A549 (cell line): Measurements from ENCODE around the gene PGS1.

Source experiments
- CTCF ChIP-seq: fragments of >200 bp; sonication (Bioruptor Twin); formaldehyde crosslinking; IDR thresholded peaks from 3 replicates; pipeline ENCODE4 v1.5.1; 2016
- EHMT2 ChIP-seq: fragments of 200-600 bp; sonication (generic); IDR thresholded peaks from 2 replicates; pipeline ENCODE4 v1.6.1; 2016; ENCODE audit warnings: antibody characterized with exemption, low read depth, mild to moderate bottlenecking, moderate library complexity
- ELK1 ChIP-seq: fragments of 150-350 bp; IDR thresholded peaks from 2 replicates; pipeline ENCODE4 v1.6.1; 2014; ENCODE audit warnings: low read depth, mild to moderate bottlenecking, low read length
- MAZ ChIP-seq: fragments of 150-350 bp; IDR thresholded peaks from 2 replicates; pipeline ENCODE4 v1.6.1; 2014; ENCODE audit warnings: antibody characterized with exemption, low read depth, low read length, borderline replicate concordance
- POLR2A ChIP-seq: IDR thresholded peaks from 2 replicates; pipeline ENCODE4 v1.6.1; 2012; ENCODE audit warnings: mild to moderate bottlenecking, low read length
- POLR2AphosphoS2 ChIP-seq: conservative IDR thresholded peaks from 2 replicates; pipeline ENCODE4 v1.6.1; 2012; ENCODE audit warnings: low read length, improper control_type of control experiment, inconsistent platforms
- ZC3H11A ChIP-seq: fragments of 450-650 bp; IDR thresholded peaks from 2 replicates; pipeline ENCODE4 v1.6.1; 2014; ENCODE audit warnings: antibody characterized with exemption, mild to moderate bottlenecking

- TF ChIP-seq EHMT2 (no peak), CTCF (no peak), POLR2A (no peak), ELK1 (no peak), ZC3H11A (no peak), MAZ (no peak), POLR2AphosphoS2 (no peak)
Measured at GRCh38 chr17:78407387-78408000, 29.0 kb downstream of the PGS1 start.
